DND-41 (cell line): ENCODE measurements around the gene ZBTB18.

Source experiments
- ATAC-seq: fragments of 200-7000 bp; cut with Tn5 transposase; 3 replicates; pipeline ENCODE4 v1.9.1; 2021; ENCODE audit warnings: low read depth; ENCODE audit not compliant: insufficient read depth
- DNase-seq: peaks from one replicate; pipeline ENCODE4 v3.0.0-alpha.2; 2020
- H2AFZ ChIP-seq: 2 replicates; pipeline ENCODE4 v1.6.0; 2012; ENCODE audit warnings: low read depth, low read length
- H3K27ac ChIP-seq: 2 replicates; pipeline ENCODE4 v1.5.1; 2012; ENCODE audit warnings: low read length, inconsistent platforms
- H3K27me3 ChIP-seq: fragments of 200-600 bp; sonication (generic); 2 replicates; pipeline ENCODE4 v1.6.0; 2012; ENCODE audit warnings: low read length, mild to moderate bottlenecking, inconsistent platforms; ENCODE audit not compliant: insufficient read depth, poor library complexity
- H3K36me3 ChIP-seq: 2 replicates; pipeline ENCODE4 v1.5.1; 2012; ENCODE audit warnings: low read length, inconsistent platforms; ENCODE audit not compliant: insufficient read depth
- H3K4me1 ChIP-seq: 2 replicates; pipeline ENCODE4 v1.5.1; 2012; ENCODE audit warnings: mild to moderate bottlenecking, low read length; ENCODE audit not compliant: insufficient read depth
- H3K4me2 ChIP-seq: 2 replicates; pipeline ENCODE4 v1.6.0; 2012; ENCODE audit warnings: mild to moderate bottlenecking, moderate library complexity, low read length, inconsistent platforms; ENCODE audit not compliant: insufficient read depth
- H3K4me3 ChIP-seq, 2 experiments: fragments of 200-600 bp in 1 of 2; shearing (Covaris generic) in 1 of 2; 2 replicates each; pipeline ENCODE4 v1.5.1; 2012 to 2016; ENCODE audit warnings: inconsistent platforms in 2 of 2, low read length in 2 of 2, mild to moderate bottlenecking in 2 of 2, low read depth in 1 of 2, moderate library complexity in 1 of 2
- H3K79me2 ChIP-seq: 2 replicates; pipeline ENCODE4 v1.6.0; 2012; ENCODE audit warnings: low read length, inconsistent platforms; ENCODE audit not compliant: insufficient read depth
- H3K9ac ChIP-seq: 2 replicates; pipeline ENCODE4 v1.6.0; 2012; ENCODE audit warnings: low read depth, mild to moderate bottlenecking, inconsistent platforms, low read length, moderate library complexity
- H3K9me3 ChIP-seq: 2 replicates; pipeline ENCODE4 v1.5.1; 2012; ENCODE audit warnings: low read length, moderate library complexity, mild to moderate bottlenecking, inconsistent platforms; ENCODE audit not compliant: insufficient read depth, severe bottlenecking
- H4K20me1 ChIP-seq: 2 replicates; pipeline ENCODE4 v1.6.0; 2012; ENCODE audit warnings: low read length; ENCODE audit not compliant: insufficient read depth
- CTCF ChIP-seq: IDR thresholded peaks from 2 replicates; pipeline ENCODE4 v1.5.1; 2012; ENCODE audit warnings: borderline replicate concordance, low read length, moderate library complexity, mild to moderate bottlenecking; ENCODE audit not compliant: poor library complexity, severe bottlenecking; ENCODE audit errors: extremely low read depth
- EZH2 ChIP-seq: IDR thresholded peaks from 3 replicates; pipeline ENCODE4 v1.6.1; 2012; ENCODE audit warnings: borderline replicate concordance, low read depth, mild to moderate bottlenecking, moderate library complexity, low read length, inconsistent platforms; ENCODE audit not compliant: severe bottlenecking

ZBTB18 gene

GRCh38 chr1:244052728-244053312, 1.7 kb downstream of the ZBTB18 start:
- DNase-seq (no peak), ATAC-seq (no peak)
- Histone ChIP-seq H3K36me3 (peaks cover 36% of the 10 kb centered on the region), H3K9me3 (no peaks in the 10 kb centered on the region), H4K20me1 (peaks cover 43% of the 10 kb centered on the region), H3K27ac (no peak overlapping the region), H3K9ac (no peak overlapping the region), H2AFZ (no peak overlapping the region), H3K4me3 (no peak overlapping the region), H3K79me2 (peaks cover 63% of the 10 kb centered on the region), H3K27me3 (no peaks in the 10 kb centered on the region), H3K4me2 (no peak overlapping the region), H3K4me1 (peaks cover 32% of the 10 kb centered on the region)
- no peak for TF ChIP-seq EZH2
- TF ChIP-seq CTCF: no peak

- H3K4me3 ChIP-seq: no peak overlapping the region
- H2AFZ ChIP-seq: no peak overlapping the region
- peaks cover 36% of the 10 kb centered on the region for H3K36me3 ChIP-seq
- TF ChIP-seq EZH2 (no peak), CTCF (no peak)
- no peak overlapping the region for H3K4me2 ChIP-seq
- DNase-seq (no peak), ATAC-seq (no peak)
- no peaks in the 10 kb centered on the region for H3K27me3 ChIP-seq
- H3K79me2 ChIP-seq: peaks cover 63% of the 10 kb centered on the region
- peaks cover 32% of the 10 kb centered on the region for H3K4me1 ChIP-seq
- H3K9ac ChIP-seq: no peak overlapping the region
- no peak overlapping the region for H3K27ac ChIP-seq
- H4K20me1 ChIP-seq: peaks cover 43% of the 10 kb centered on the region
- no peaks in the 10 kb centered on the region for H3K9me3 ChIP-seq
Measured at GRCh38 chr1:244053831-244054230, 2.7 kb downstream of the ZBTB18 start.

GRCh38 chr1:244054247-244054923, 3.3 kb downstream of the ZBTB18 start:
- no peaks in the 10 kb centered on the region for H3K9me3 ChIP-seq
- peaks cover 36% of the 10 kb centered on the region for H3K36me3 ChIP-seq
- H3K9ac ChIP-seq: no peak overlapping the region
- no peak for ATAC-seq
- H2AFZ ChIP-seq: no peak overlapping the region
- H3K79me2 ChIP-seq: peaks cover 62% of the 10 kb centered on the region
- no peak overlapping the region for H3K4me3 ChIP-seq
- H3K4me1 ChIP-seq: peaks cover 32% of the 10 kb centered on the region
- TF ChIP-seq EZH2: no peak
- no peak for TF ChIP-seq CTCF
- H3K4me2 ChIP-seq: no peak overlapping the region
- H3K27me3 ChIP-seq: no peaks in the 10 kb centered on the region
- no peak overlapping the region for H3K27ac ChIP-seq
- peaks cover 43% of the 10 kb centered on the region for H4K20me1 ChIP-seq
- DNase-seq: no peak
